GM12875 (cell line): Measurements from ENCODE around the gene TIGIT.

ENCODE experiments used
- H3K4me3 ChIP-seq: one replicate; pipeline ENCODE4 v1.5.1; 2011; ENCODE audit warnings: low read depth, low read length, control low read depth
- TF ChIP-seq, protein P1 (sequence below): IDR thresholded peaks from 2 replicates; pipeline ENCODE4 v1.5.1; 2011; ENCODE audit warnings: low read depth, mild to moderate bottlenecking, control low read depth, inconsistent platforms, low read length, moderate library complexity, borderline replicate concordance; ENCODE audit not compliant: insufficient read depth

The TIGIT gene

DNA sequence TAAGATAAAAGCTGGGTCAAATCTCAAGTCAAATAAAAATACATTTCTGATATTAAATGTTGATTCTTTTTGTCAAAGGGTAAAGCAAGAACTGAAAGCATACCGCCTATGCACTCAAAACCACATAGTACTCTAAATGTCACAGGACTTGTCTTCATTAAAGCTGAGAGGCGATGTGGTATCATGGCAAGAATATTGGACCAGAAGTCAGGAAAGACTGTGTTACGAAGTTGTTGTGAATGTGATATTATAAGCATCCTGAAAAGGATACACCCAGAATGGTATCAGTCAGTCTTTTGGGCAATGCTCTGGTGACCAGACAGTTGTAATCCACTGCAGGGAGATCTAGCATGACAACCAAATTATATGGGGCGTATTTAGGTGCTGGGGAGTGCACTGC is 33.8 kb downstream of the TIGIT start:
- H3K4me3 ChIP-seq = no peak overlapping the region
- TF ChIP-seq, protein P1, sequence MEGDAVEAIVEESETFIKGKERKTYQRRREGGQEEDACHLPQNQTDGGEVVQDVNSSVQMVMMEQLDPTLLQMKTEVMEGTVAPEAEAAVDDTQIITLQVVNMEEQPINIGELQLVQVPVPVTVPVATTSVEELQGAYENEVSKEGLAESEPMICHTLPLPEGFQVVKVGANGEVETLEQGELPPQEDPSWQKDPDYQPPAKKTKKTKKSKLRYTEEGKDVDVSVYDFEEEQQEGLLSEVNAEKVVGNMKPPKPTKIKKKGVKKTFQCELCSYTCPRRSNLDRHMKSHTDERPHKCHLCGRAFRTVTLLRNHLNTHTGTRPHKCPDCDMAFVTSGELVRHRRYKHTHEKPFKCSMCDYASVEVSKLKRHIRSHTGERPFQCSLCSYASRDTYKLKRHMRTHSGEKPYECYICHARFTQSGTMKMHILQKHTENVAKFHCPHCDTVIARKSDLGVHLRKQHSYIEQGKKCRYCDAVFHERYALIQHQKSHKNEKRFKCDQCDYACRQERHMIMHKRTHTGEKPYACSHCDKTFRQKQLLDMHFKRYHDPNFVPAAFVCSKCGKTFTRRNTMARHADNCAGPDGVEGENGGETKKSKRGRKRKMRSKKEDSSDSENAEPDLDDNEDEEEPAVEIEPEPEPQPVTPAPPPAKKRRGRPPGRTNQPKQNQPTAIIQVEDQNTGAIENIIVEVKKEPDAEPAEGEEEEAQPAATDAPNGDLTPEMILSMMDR = no peak

DNA sequence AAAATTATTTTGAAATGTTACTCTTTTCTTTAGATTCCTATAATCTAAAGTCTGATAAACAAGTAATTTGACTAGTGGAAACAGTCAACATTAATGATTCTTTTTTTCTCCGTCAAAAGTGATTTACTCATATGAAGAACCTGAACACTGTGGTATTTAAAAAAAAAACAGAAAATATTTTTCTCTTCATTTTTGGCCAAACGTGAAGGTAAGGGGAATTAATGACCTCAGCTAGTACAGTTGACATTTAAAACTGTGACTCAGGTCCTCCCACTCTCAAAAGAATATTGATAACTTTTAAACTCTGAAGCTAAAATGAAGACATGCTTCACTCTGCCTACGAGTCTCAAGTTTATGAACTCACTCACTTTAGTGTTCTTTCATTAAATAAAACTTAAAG is 34.5 kb downstream of the TIGIT start:
- no peak overlapping the region for H3K4me3 ChIP-seq
- TF ChIP-seq, protein P1 = no peak

DNA sequence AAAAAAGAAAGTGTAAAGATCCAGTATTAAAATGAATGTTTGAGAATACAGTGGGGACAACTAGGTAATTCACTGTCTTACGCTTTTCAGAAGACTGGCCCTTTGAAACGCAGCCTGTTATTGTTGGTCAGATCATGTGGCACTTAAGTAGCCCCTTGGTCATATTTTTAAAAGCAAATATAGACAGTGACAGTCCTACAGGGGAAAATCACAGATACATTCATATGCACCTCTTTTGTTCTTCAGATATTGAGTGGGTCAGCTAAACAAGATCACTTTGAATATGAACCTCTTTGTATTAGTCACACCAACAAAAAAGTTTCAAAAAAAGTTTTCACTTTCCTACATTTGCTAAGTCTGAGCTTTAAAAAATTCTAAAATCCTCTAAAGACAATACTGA is 36.0 kb downstream of the TIGIT start:
- no peak overlapping the region for H3K4me3 ChIP-seq
- TF ChIP-seq, protein P1 = no peak

DNA sequence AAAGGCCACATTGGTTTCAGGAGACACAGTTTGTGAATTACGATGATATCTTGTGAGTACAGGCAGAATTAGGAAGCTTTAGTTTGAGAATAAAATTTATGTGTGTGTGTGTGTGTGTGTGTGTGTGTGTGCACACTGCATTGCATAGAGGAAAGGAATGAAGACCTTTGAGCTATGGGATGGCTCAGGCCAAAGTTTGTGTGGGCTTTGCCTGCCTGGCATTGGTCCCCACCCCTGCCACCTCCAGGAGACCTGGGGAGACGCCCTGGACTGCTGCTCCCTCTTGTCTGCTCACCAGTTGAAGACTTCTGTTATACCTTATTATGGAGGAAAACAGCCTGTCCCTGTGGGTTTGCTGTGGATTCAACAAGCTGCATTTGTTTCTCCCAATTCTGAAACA is 37.2 kb downstream of the TIGIT start:
- H3K4me3 ChIP-seq = no peak overlapping the region
- TF ChIP-seq, protein P1 = no peak

DNA sequence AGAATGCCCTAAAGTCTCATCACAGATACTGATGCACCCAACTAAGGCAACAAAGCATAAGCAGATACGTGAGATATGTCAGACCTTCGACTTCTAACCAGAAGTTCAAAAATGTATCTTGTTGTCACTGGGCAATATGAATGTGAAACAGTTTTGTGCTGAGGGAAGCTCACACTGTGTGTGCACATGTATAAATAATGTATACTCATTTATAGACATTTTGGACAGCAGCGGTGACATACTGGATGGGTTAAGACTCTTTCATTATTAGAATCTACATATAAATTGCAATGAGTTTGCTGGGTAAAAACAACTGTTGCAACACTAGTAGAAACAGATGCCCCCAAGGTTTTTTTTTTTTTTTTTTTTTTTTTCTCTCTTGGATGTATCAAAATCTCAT is 37.9 kb downstream of the TIGIT start:
- TF ChIP-seq, protein P1 = no peak
- no peak overlapping the region for H3K4me3 ChIP-seq

DNA sequence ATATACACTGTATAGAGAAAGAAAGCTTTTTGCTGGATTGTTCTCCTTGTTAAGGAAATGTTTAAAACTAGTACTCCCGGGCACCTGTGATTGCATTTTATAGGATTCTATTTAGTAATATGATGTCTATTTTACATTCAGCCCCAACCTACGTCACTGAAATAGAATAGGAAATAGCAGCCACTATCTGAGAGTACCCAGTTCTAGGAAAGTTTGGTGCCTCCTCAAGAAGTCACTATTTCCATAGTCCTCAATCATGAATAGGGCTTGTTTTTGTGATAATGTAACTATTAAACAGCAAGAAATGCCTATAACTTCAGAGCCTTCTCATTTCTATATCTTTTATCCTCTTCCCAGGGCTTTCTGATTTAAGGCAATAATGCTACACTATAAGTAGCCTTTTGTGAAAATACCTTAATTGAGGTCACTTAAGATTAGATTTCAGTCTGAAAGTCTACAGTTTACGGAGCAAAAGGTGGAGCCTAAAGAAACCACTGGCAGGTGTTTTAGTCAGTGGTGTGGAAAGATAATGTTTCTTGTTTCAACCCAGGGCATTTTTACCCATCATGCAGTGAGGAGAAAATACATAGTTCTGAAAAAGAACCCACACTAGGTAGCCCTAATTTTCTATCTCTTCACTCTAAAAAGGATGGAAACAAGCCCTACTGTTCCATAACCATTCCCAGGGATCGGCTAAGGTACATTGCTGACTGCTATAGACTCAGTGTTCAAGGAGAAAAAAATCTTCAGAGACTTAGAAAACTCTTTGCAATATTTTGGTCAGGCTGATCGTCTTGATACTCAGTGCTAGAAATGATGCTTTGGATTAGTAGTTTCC is 38.7 kb downstream of the TIGIT start:
- TF ChIP-seq, protein P1 = no peak
- no peak overlapping the region for H3K4me3 ChIP-seq
